Naive thymus-derived CD8-positive, alpha-beta T cell (primary cell): ENCODE data around the gene LAMA2. TPM values are rescaled to one million over a fixed set of nuclear protein-coding genes. Genes with fewer than 3 reads are reported as not detected.
A peak's percentile ranks its signal among the peaks of the same experiment; 100 is the strongest.

ENCODE experiments used
- ATAC-seq, 2 donors: fragments of 150-1000 bp; cut with Tn5 transposase in 1 of 2; sonication (Bioruptor Pico), chemical (Tn5 transposase) in 1 of 2; 1 replicate in 1 of 2; 2 replicates in 1 of 2; pipeline ENCODE4 v1.10.0; 2021; ENCODE audit warnings: mild to moderate bottlenecking in 2 of 2, moderate library complexity in 2 of 2
- POLR2A ChIA-PET: fragments of 350-600 bp; sonication (Branson Sonifier 250); formaldehyde crosslinking; loops from one replicate; lab custom pipeline; 2021; ENCODE audit warnings: antibody characterized with exemption; lab: Charles Lee
- DNase-seq, 10 donors: peaks; one replicate each; pipeline versions ENCODE4 v3.0.0 to v3.0.0-alpha.2; 2020 to 2022
- H3K27ac Mint-ChIP-seq, 10 donors: one replicate each; pipeline ENCODE4 v1.8.0; 2020 to 2022; ENCODE audit warnings: mild to moderate bottlenecking in 10 of 10, mixed read lengths in 10 of 10, moderate library complexity in 4 of 10, inconsistent platforms in 1 of 10
- H3K27me3 Mint-ChIP-seq, 5 donors: one replicate each; pipeline ENCODE4 v1.8.0; 2021 to 2022; ENCODE audit warnings: mixed read lengths in 5 of 5
- H3K36me3 Mint-ChIP-seq, 3 donors: one replicate each; pipeline ENCODE4 v1.8.0; 2020 to 2022; ENCODE audit warnings: mixed read lengths in 3 of 3, mild to moderate bottlenecking in 2 of 3, inconsistent platforms in 1 of 3
- H3K4me1 Mint-ChIP-seq, 4 donors: one replicate each; pipeline ENCODE4 v1.8.0; 2021 to 2022; ENCODE audit warnings: mixed read lengths in 4 of 4
- H3K4me3 Mint-ChIP-seq, 10 donors: one replicate each; pipeline ENCODE4 v1.8.0; 2020 to 2022; ENCODE audit warnings: mild to moderate bottlenecking in 10 of 10, mixed read lengths in 10 of 10, moderate library complexity in 6 of 10, inconsistent platforms in 1 of 10
- H3K9me3 Mint-ChIP-seq, 9 donors: one replicate each; pipeline ENCODE4 v1.8.0; 2020 to 2022; ENCODE audit warnings: mixed read lengths in 9 of 9, mild to moderate bottlenecking in 3 of 9, inconsistent platforms in 1 of 9, moderate library complexity in 1 of 9
- polyA plus RNA-seq, 3 donors: library from polyadenylated mRNA; unstranded; fragments of 300-500 nt; fragmentation: Illumina TruSeq; gene quantifications; one replicate each; pipeline ENCODE4 v1.2.3, GENCODE V29; 2021
- total RNA-seq, 8 experiments: library from RNA in 2 of 8; stranded (reverse) in 2 of 8; gene quantifications; one replicate each; pipeline ENCODE4 v1.2.3 and lab custom pipeline; 2021 to 2026

LAMA2 gene
- total RNA-seq = not detected
- not detected for polyA plus RNA-seq
- total RNA-seq (lab: John Stamatoyannopoulos, UW) = 0 to 2.8 (median 0.48) reads per million in 6 experiments

GRCh38 chr6:128882991-128883611, at the start of gene LAMA2:
Gene LAMA2, plus strand, starts transcription at chr6:128883138. Its CDS starts 108 bp downstream, at chr6:128883246.
- H3K9me3 Mint-ChIP-seq = no peaks in the 10 kb centered on the region
- H3K27me3 Mint-ChIP-seq = peaks cover 11 to 50% (median 21%) of the 10 kb centered on the region in 5 donors
- POLR2A ChIA-PET = no interaction called here
- ATAC-seq (peak in 1 of 2 donors; percentile 46), DNase-seq (peak in 2 of 10 donors; percentile 2)
- H3K4me3 Mint-ChIP-seq = peak within 1 kb of the TSS; percentile 29 to 74 (median 57)
- no peaks in the 10 kb centered on the region for H3K36me3 Mint-ChIP-seq
- no peak within 1 kb of the TSS for H3K27ac Mint-ChIP-seq
- peaks cover 3 to 17% (median 6%) of the 10 kb centered on the region in 4 donors for H3K4me1 Mint-ChIP-seq

GRCh38 chr6:128836761-128837160, 46.2 kb upstream of the LAMA2 start:
- H3K36me3 Mint-ChIP-seq = no peaks in the 10 kb centered on the region
- POLR2A ChIA-PET = no interaction called here
- H3K27ac Mint-ChIP-seq = no peak overlapping the region

GRCh38 chr6:128841518-128841917, 41.4 kb upstream of the LAMA2 start:
- POLR2A ChIA-PET = no interaction called here
- ATAC-seq (no peak), DNase-seq (no peak)
- no peaks in the 10 kb centered on the region for H3K36me3 Mint-ChIP-seq
- H3K9me3 Mint-ChIP-seq = no peaks in the 10 kb centered on the region
- no peak overlapping the region for H3K27ac Mint-ChIP-seq
- no peak overlapping the region for H3K4me3 Mint-ChIP-seq
- H3K4me1 Mint-ChIP-seq = no peaks in the 10 kb centered on the region
- peaks cover 0 to 20% (median 4%) of the 10 kb centered on the region in 5 donors for H3K27me3 Mint-ChIP-seq

More at GRCh38 chr6:128836761-128837160, 46.2 kb upstream of the LAMA2 start:
- ATAC-seq (no peak), DNase-seq (no peak)
- Mint-ChIP-seq H3K4me3 (no peak overlapping the region), H3K4me1 (no peaks in the 10 kb centered on the region), H3K9me3 (peaks cover 0 to 9% (median 3%) of the 10 kb centered on the region in 9 donors), H3K27me3 (peaks cover 0 to 17% (median 3%) of the 10 kb centered on the region in 5 donors)

GRCh38 chr6:128844598-128844997, 38.3 kb upstream of the LAMA2 start:
- no peak overlapping the region for H3K27ac Mint-ChIP-seq
- DNase-seq (no peak), ATAC-seq (no peak)
- no peaks in the 10 kb centered on the region for H3K36me3 Mint-ChIP-seq
- POLR2A ChIA-PET = no interaction called here
- peaks cover 0 to 10% (median 5%) of the 10 kb centered on the region in 5 donors for H3K27me3 Mint-ChIP-seq
- no peaks in the 10 kb centered on the region for H3K9me3 Mint-ChIP-seq
- no peaks in the 10 kb centered on the region for H3K4me1 Mint-ChIP-seq
- H3K4me3 Mint-ChIP-seq = no peak overlapping the region

GRCh38 chr6:128847431-128848210, 35.3 kb upstream of the LAMA2 start:
- DNase-seq (no peak), ATAC-seq (no peak)
- Mint-ChIP-seq H3K4me3 (no peak overlapping the region), H3K27me3 (peaks cover 0 to 15% (median 8%) of the 10 kb centered on the region in 5 donors), H3K9me3 (no peaks in the 10 kb centered on the region), H3K27ac (no peak overlapping the region), H3K36me3 (no peaks in the 10 kb centered on the region), H3K4me1 (no peaks in the 10 kb centered on the region)
- POLR2A ChIA-PET = no interaction called here

- no peak overlapping the region for H3K4me3 Mint-ChIP-seq
- no peaks in the 10 kb centered on the region for H3K9me3 Mint-ChIP-seq
- no peaks in the 10 kb centered on the region for H3K4me1 Mint-ChIP-seq
- no peak for DNase-seq
- no peaks in the 10 kb centered on the region for H3K36me3 Mint-ChIP-seq
- POLR2A ChIA-PET = no interaction called here
- H3K27ac Mint-ChIP-seq = no peak overlapping the region
- peaks cover 0 to 15% (median 7%) of the 10 kb centered on the region in 5 donors for H3K27me3 Mint-ChIP-seq
- ATAC-seq = no peak
Measured at GRCh38 chr6:128848212-128848935, 34.6 kb upstream of the LAMA2 start.

- peaks cover 0 to 4% (median 1%) of the 10 kb centered on the region in 3 donors for H3K36me3 Mint-ChIP-seq
- no peak for DNase-seq
- peaks cover 0 to 3% (median 2%) of the 10 kb centered on the region in 5 donors for H3K27me3 Mint-ChIP-seq
- H3K27ac Mint-ChIP-seq = no peak overlapping the region
- no peak overlapping the region for H3K4me3 Mint-ChIP-seq
- no peak for ATAC-seq
- H3K9me3 Mint-ChIP-seq = peaks cover 0 to 8% (median 4%) of the 10 kb centered on the region in 9 donors
- POLR2A ChIA-PET = no interaction called here
- H3K4me1 Mint-ChIP-seq = no peaks in the 10 kb centered on the region
Measured at GRCh38 chr6:128855581-128856085, 27.3 kb upstream of the LAMA2 start.

- Mint-ChIP-seq H3K4me1 (no peaks in the 10 kb centered on the region), H3K27ac (no peak overlapping the region), H3K27me3 (peaks cover 0 to 6% (median 3%) of the 10 kb centered on the region in 5 donors), H3K9me3 (peaks cover 8 to 25% (median 15%) of the 10 kb centered on the region in 9 donors), H3K4me3 (no peak overlapping the region), H3K36me3 (peaks cover 0 to 16% (median 3%) of the 10 kb centered on the region in 3 donors)
- no peak for DNase-seq
- POLR2A ChIA-PET = no interaction called here
- no peak for ATAC-seq
Measured at GRCh38 chr6:128857806-128858205, 25.1 kb upstream of the LAMA2 start.

- POLR2A ChIA-PET = no interaction called here
- peaks cover 8 to 25% (median 18%) of the 10 kb centered on the region in 9 donors for H3K9me3 Mint-ChIP-seq
- H3K27me3 Mint-ChIP-seq = peaks cover 0 to 6% (median 3%) of the 10 kb centered on the region in 5 donors
- no peaks in the 10 kb centered on the region for H3K4me1 Mint-ChIP-seq
- DNase-seq (no peak), ATAC-seq (no peak)
- H3K36me3 Mint-ChIP-seq = peaks cover 0 to 16% (median 3%) of the 10 kb centered on the region in 3 donors
- no peak overlapping the region for H3K27ac Mint-ChIP-seq
- H3K4me3 Mint-ChIP-seq = no peak overlapping the region
Measured at GRCh38 chr6:128860782-128861181, 22.2 kb upstream of the LAMA2 start.

- ATAC-seq = no peak
- DNase-seq = no peak
Measured at GRCh38 chr6:128863983-128864382, 19.0 kb upstream of the LAMA2 start.

GRCh38 chr6:128870746-128871145, 12.2 kb upstream of the LAMA2 start:
- no peak for ATAC-seq
- POLR2A ChIA-PET = no interaction called here
- H3K9me3 Mint-ChIP-seq = peaks cover 0 to 8% (median 0%) of the 10 kb centered on the region in 9 donors
- H3K27me3 Mint-ChIP-seq = peaks cover 2 to 16% (median 7%) of the 10 kb centered on the region in 5 donors
- DNase-seq = no peak
- no peak overlapping the region for H3K4me3 Mint-ChIP-seq
- peaks cover 0 to 7% (median 0%) of the 10 kb centered on the region in 3 donors for H3K36me3 Mint-ChIP-seq
- no peak overlapping the region for H3K27ac Mint-ChIP-seq
- H3K4me1 Mint-ChIP-seq = no peaks in the 10 kb centered on the region

More at GRCh38 chr6:128863983-128864382, 19.0 kb upstream of the LAMA2 start:
- H3K4me3 Mint-ChIP-seq = no peak overlapping the region
- H3K36me3 Mint-ChIP-seq = peaks cover 0 to 16% (median 3%) of the 10 kb centered on the region in 3 donors
- peaks cover 8 to 25% (median 18%) of the 10 kb centered on the region in 9 donors for H3K9me3 Mint-ChIP-seq
- no peak overlapping the region for H3K27ac Mint-ChIP-seq
- POLR2A ChIA-PET = no interaction called here
- H3K4me1 Mint-ChIP-seq = no peaks in the 10 kb centered on the region
- H3K27me3 Mint-ChIP-seq = peaks cover 0 to 8% (median 4%) of the 10 kb centered on the region in 5 donors

- POLR2A ChIA-PET = no interaction called here
- H3K9me3 Mint-ChIP-seq = peaks cover 0 to 8% (median 0%) of the 10 kb centered on the region in 9 donors
- peaks cover 4 to 31% (median 9%) of the 10 kb centered on the region in 5 donors for H3K27me3 Mint-ChIP-seq
- ATAC-seq = no peak
- H3K4me3 Mint-ChIP-seq = no peak overlapping the region
- no peaks in the 10 kb centered on the region for H3K4me1 Mint-ChIP-seq
- H3K27ac Mint-ChIP-seq = no peak overlapping the region
- no peak for DNase-seq
- peaks cover 0 to 7% (median 0%) of the 10 kb centered on the region in 3 donors for H3K36me3 Mint-ChIP-seq
Measured at GRCh38 chr6:128874863-128875262, 8.1 kb upstream of the LAMA2 start.
